H1 (cell line): ENCODE measurements around the gene CDK5R2. TPM values are rescaled to one million over a fixed set of nuclear protein-coding genes. Genes with fewer than 3 reads are reported as not detected.

Source experiments
- CTCF ChIA-PET: fragments of 300-600 bp; sonication (Branson Sonifier 250); formaldehyde crosslinking; loops from one replicate; lab custom pipeline; 2021; ENCODE audit not compliant: partially characterized antibody; lab: Charles Lee
- POLR2A ChIA-PET: fragments of 300-600 bp; sonication (Branson Sonifier 250); formaldehyde crosslinking; loops from one replicate; lab custom pipeline; 2021; ENCODE audit warnings: inconsistent platforms; ENCODE audit not compliant: partially characterized antibody; lab: Charles Lee
- DNase-seq, 2 experiments: peaks; one replicate each; pipeline versions ENCODE4 v3.0.0 to v3.0.0-alpha.2; 2010 to 2022; ENCODE audit warnings: low spot score in 2 of 2, low read depth in 1 of 2, mixed read lengths in 1 of 2
- FAIRE-seq: peaks from 2 replicates; lab custom pipeline; 2011; peaks lifted over from hg19 to GRCh38; lab: Jason Lieb, UNC
- H2AFZ ChIP-seq: 2 replicates; pipeline ENCODE4 v1.8.1; 2012; ENCODE audit warnings: low read length, inconsistent platforms
- H2AK5ac ChIP-seq: 2 replicates; pipeline ENCODE4 v1.6.1; 2013; ENCODE audit warnings: low read depth, low read length
- H2BK120ac ChIP-seq: replicated peaks from 2 replicates; pipeline ENCODE3; 2013; ENCODE audit warnings: low read depth, low read length, inconsistent platforms
- H2BK12ac ChIP-seq: 2 replicates; pipeline ENCODE4 v1.6.1; 2013; ENCODE audit warnings: low read depth, low read length
- H2BK15ac ChIP-seq: 2 replicates; pipeline ENCODE4 v1.6.1; 2013; ENCODE audit warnings: low read length
- H2BK20ac ChIP-seq: 2 replicates; pipeline ENCODE4 v1.6.1; 2013; ENCODE audit warnings: low read length
- H2BK5ac ChIP-seq: 2 replicates; pipeline ENCODE4 v1.6.1; 2013; ENCODE audit warnings: low read depth, low read length
- H3K14ac ChIP-seq: 2 replicates; pipeline ENCODE4 v1.6.1; 2013; ENCODE audit warnings: inconsistent platforms; ENCODE audit not compliant: insufficient read length
- H3K18ac ChIP-seq: 2 replicates; pipeline ENCODE4 v1.6.1; 2013; ENCODE audit warnings: low read length; ENCODE audit errors: extremely low read depth
- H3K23ac ChIP-seq: 2 replicates; pipeline ENCODE4 v1.6.1; 2013; ENCODE audit warnings: inconsistent platforms; ENCODE audit not compliant: insufficient read length
- H3K23me2 ChIP-seq: 2 replicates; pipeline ENCODE4 v1.6.1; 2013; ENCODE audit warnings: low read depth, low read length
- H3K27ac ChIP-seq: 2 replicates; pipeline ENCODE4 v1.6.1; 2011; ENCODE audit warnings: low read depth, low read length, inconsistent platforms
- H3K27me3 ChIP-seq, 4 experiments: replicated peaks in 1 of 4; 1 replicate in 1 of 4; 2 replicates in 3 of 4; pipeline versions ENCODE4 v1.6.1 to v1.8.1; 2011 to 2013; ENCODE audit warnings: low read length in 3 of 4, mild to moderate bottlenecking in 3 of 4, inconsistent platforms in 2 of 4, mixed read lengths in 2 of 4, moderate library complexity in 1 of 4; ENCODE audit not compliant: control insufficient read depth in 3 of 4, insufficient read depth in 3 of 4; ENCODE audit errors: extremely low read depth in 1 of 4
- H3K36me3 ChIP-seq, 4 experiments: 2 replicates each; pipeline versions ENCODE4 v1.6.1 to v1.8.1; 2011 to 2013; ENCODE audit warnings: mild to moderate bottlenecking in 4 of 4, low read length in 3 of 4, moderate library complexity in 2 of 4, control low read depth in 1 of 4, inconsistent platforms in 1 of 4; ENCODE audit not compliant: insufficient read depth in 4 of 4, control insufficient read depth in 2 of 4
- H3K4ac ChIP-seq: replicated peaks from 2 replicates; pipeline ENCODE3; 2013; ENCODE audit warnings: low read length, low read depth, mixed read lengths, inconsistent platforms; ENCODE audit not compliant: insufficient read length
- H3K4me1 ChIP-seq, 4 experiments: replicated peaks in 1 of 4; 1 replicate in 1 of 4; 2 replicates in 3 of 4; pipeline versions ENCODE4 v1.6.1 to v1.8.1; 2011 to 2013; ENCODE audit warnings: low read length in 3 of 4, inconsistent platforms in 2 of 4, mixed read lengths in 1 of 4; ENCODE audit not compliant: insufficient read depth in 4 of 4, control insufficient read depth in 3 of 4
- H3K4me2 ChIP-seq, 2 experiments: 2 replicates each; pipeline versions ENCODE4 v1.6.1 to v1.8.1; 2011 to 2013; ENCODE audit warnings: low read depth in 2 of 2, low read length in 2 of 2, control low read depth in 1 of 2, inconsistent platforms in 1 of 2, mild to moderate bottlenecking in 1 of 2; ENCODE audit not compliant: insufficient read depth in 1 of 2
- H3K4me3 ChIP-seq, 4 experiments: fragments of 200-600, 300-600 bp in 1 of 4; sonication (generic), shearing (Covaris generic), sonication (Bioruptor Twin) in 1 of 4; 2 replicates each; pipeline versions ENCODE4 v1.5.1 to v1.8.1; 2011 to 2016; ENCODE audit warnings: low read length in 4 of 4, low read depth in 3 of 4, control low read depth in 2 of 4, inconsistent platforms in 2 of 4, mild to moderate bottlenecking in 2 of 4, mixed read lengths in 1 of 4, moderate library complexity in 1 of 4; ENCODE audit not compliant: insufficient read depth in 2 of 4; ENCODE audit errors: extremely low read depth in 1 of 4
- H3K56ac ChIP-seq: replicated peaks from 2 replicates; pipeline ENCODE3; 2013; ENCODE audit warnings: low read depth, mild to moderate bottlenecking, mixed read lengths, low read length, inconsistent platforms; ENCODE audit not compliant: insufficient read length
- H3K79me1 ChIP-seq: 2 replicates; pipeline ENCODE4 v1.6.1; 2013; ENCODE audit warnings: low read depth, low read length, control low read depth
- H3K79me2 ChIP-seq, 2 experiments: 2 replicates each; pipeline versions ENCODE4 v1.6.1 to v1.8.1; 2012 to 2013; ENCODE audit warnings: low read length in 2 of 2, mild to moderate bottlenecking in 2 of 2, inconsistent platforms in 1 of 2; ENCODE audit not compliant: insufficient read depth in 2 of 2, control insufficient read depth in 1 of 2
- H3K9ac ChIP-seq, 4 experiments: replicated peaks in 1 of 4; 1 replicate in 1 of 4; 2 replicates in 3 of 4; pipeline versions ENCODE4 v1.6.1 to v1.8.1; 2011 to 2013; ENCODE audit warnings: low read depth in 3 of 4, low read length in 3 of 4, control low read depth in 2 of 4, mild to moderate bottlenecking in 2 of 4, moderate library complexity in 2 of 4, inconsistent platforms in 1 of 4; ENCODE audit errors: extremely low read depth in 1 of 4
- H3K9me3 ChIP-seq, 2 experiments: 2 replicates each; pipeline versions ENCODE4 v1.6.1 to v1.8.1; 2012 to 2013; ENCODE audit warnings: mild to moderate bottlenecking in 2 of 2, moderate library complexity in 2 of 2, control low read depth in 1 of 2, inconsistent platforms in 1 of 2, low read depth in 1 of 2, low read length in 1 of 2, mixed read lengths in 1 of 2; ENCODE audit not compliant: insufficient read depth in 2 of 2
- H4K20me1 ChIP-seq, 2 experiments: replicated peaks in 1 of 2; 2 replicates each; pipeline versions ENCODE3 to v1.8.1; 2011 to 2013; ENCODE audit warnings: inconsistent platforms in 2 of 2, low read length in 2 of 2, mild to moderate bottlenecking in 1 of 2; ENCODE audit not compliant: insufficient read depth in 2 of 2, control insufficient read depth in 1 of 2
- H4K5ac ChIP-seq: 2 replicates; pipeline ENCODE4 v1.6.1; 2013; ENCODE audit warnings: low read length, low read depth, mixed read lengths, inconsistent platforms; ENCODE audit not compliant: insufficient read length
- H4K8ac ChIP-seq: 2 replicates; pipeline ENCODE4 v1.8.0; 2013; ENCODE audit warnings: mild to moderate bottlenecking, moderate library complexity, low read length, inconsistent platforms; ENCODE audit not compliant: insufficient read depth; ENCODE audit errors: extremely low read depth
- H4K91ac ChIP-seq: replicated peaks from 2 replicates; pipeline ENCODE3; 2013; ENCODE audit warnings: low read length, mixed read lengths, inconsistent platforms; ENCODE audit not compliant: insufficient read length
- EP300 ChIP-seq, 2 experiments: IDR thresholded peaks; 1 replicate in 1 of 2; 2 replicates in 1 of 2; pipeline ENCODE4 v1.6.1; 2011 to 2012; ENCODE audit warnings: low read depth in 2 of 2, low read length in 2 of 2, mild to moderate bottlenecking in 2 of 2, borderline replicate concordance in 1 of 2, inconsistent platforms in 1 of 2, moderate library complexity in 1 of 2
- GABPA ChIP-seq: IDR thresholded peaks from 2 replicates; pipeline ENCODE4 v1.6.1; 2011; ENCODE audit warnings: mild to moderate bottlenecking, low read length, moderate library complexity, borderline replicate concordance; ENCODE audit not compliant: insufficient read depth
- GTF2F1 ChIP-seq: IDR thresholded peaks from 2 replicates; pipeline ENCODE4 v1.6.1; 2012; ENCODE audit warnings: low read depth, low read length, improper control_type of control experiment, borderline replicate concordance
- HDAC2 ChIP-seq, 2 experiments: fragments of 300-600 bp in 1 of 2; sonication (generic) in 1 of 2; IDR thresholded peaks; 2 replicates each; pipeline ENCODE4 v1.6.1; 2011 to 2012; ENCODE audit warnings: low read depth in 2 of 2, low read length in 2 of 2, mild to moderate bottlenecking in 2 of 2, moderate library complexity in 2 of 2, borderline replicate concordance in 1 of 2, inconsistent platforms in 1 of 2
- POLR2A ChIP-seq, 2 experiments: IDR thresholded peaks; 1 replicate in 1 of 2; 2 replicates in 1 of 2; pipeline ENCODE4 v1.6.1; 2011; ENCODE audit warnings: low read depth in 2 of 2, low read length in 2 of 2, mild to moderate bottlenecking in 2 of 2; ENCODE audit errors: control extremely low read depth in 1 of 2
- SIX5 ChIP-seq: IDR thresholded peaks from 2 replicates; pipeline ENCODE4 v1.6.1; 2011; ENCODE audit warnings: mild to moderate bottlenecking, low read depth, low read length
- SRF ChIP-seq: IDR thresholded peaks from 2 replicates; pipeline ENCODE4 v1.6.1; 2011; ENCODE audit warnings: mild to moderate bottlenecking, low read depth, low read length, moderate library complexity
- whole genome bisulfite sequencing, 2 experiments: shearing (Covaris generic) in 1 of 2; methylation state at CpG; one replicate each; pipeline versions ENCODE4 v1.1.6 to v1.1.7; 2013 to 2015; ENCODE audit warnings: low lambda C conversion rate in 2 of 2, mixed read lengths in 2 of 2, inconsistent platforms in 1 of 2, low coverage in 1 of 2, missing lambda C conversion rate in 1 of 2; ENCODE audit not compliant: insufficient replicate concordance in 2 of 2, insufficient coverage in 1 of 2, insufficient read length in 1 of 2; ENCODE audit errors: extremely low coverage in 1 of 2, missing lambda C conversion rate in 1 of 2; 5-methylcytosine and 5-hydroxymethylcytosine counted together
- polyA plus RNA-seq, 7 experiments: library from polyadenylated mRNA; depleted of rRNA in 3 of 7; stranded (reverse) in 5 of 7; unstranded in 2 of 7; fragments of >200 nt in 5 of 7; fragments of 200-250 nt in 2 of 7; gene quantifications; 1 replicate in 5 of 7; 2 replicates in 1 of 7; 4 replicates in 1 of 7; pipeline versions ENCODE4 v1.2.1 to v1.2.3, GENCODE V29; 2011 to 2013; ENCODE audit warnings: missing spikeins in 2 of 7, mixed read lengths in 2 of 7
- total RNA-seq: library from RNA; stranded (reverse); fragmentation: NEBNext Ultra II Directional; extraction: Animal tissue kit (Norgen Biotek cat#: 25700); gene quantifications from 2 replicates; pipeline ENCODE4 v1.2.1, GENCODE V29; 2021
- TF ChIP-seq, protein P1 (sequence below): IDR thresholded peaks from 2 replicates; pipeline ENCODE4 v1.6.1; 2012; ENCODE audit warnings: low read length, inconsistent platforms

CDK5R2 gene
- total and polyA plus RNA-seq, 2 of the 8 experiments (the other 6 are each of a cell fraction or from before 2014, with no cell fraction given): 0.14 TPM; not detected in 1

DNA sequence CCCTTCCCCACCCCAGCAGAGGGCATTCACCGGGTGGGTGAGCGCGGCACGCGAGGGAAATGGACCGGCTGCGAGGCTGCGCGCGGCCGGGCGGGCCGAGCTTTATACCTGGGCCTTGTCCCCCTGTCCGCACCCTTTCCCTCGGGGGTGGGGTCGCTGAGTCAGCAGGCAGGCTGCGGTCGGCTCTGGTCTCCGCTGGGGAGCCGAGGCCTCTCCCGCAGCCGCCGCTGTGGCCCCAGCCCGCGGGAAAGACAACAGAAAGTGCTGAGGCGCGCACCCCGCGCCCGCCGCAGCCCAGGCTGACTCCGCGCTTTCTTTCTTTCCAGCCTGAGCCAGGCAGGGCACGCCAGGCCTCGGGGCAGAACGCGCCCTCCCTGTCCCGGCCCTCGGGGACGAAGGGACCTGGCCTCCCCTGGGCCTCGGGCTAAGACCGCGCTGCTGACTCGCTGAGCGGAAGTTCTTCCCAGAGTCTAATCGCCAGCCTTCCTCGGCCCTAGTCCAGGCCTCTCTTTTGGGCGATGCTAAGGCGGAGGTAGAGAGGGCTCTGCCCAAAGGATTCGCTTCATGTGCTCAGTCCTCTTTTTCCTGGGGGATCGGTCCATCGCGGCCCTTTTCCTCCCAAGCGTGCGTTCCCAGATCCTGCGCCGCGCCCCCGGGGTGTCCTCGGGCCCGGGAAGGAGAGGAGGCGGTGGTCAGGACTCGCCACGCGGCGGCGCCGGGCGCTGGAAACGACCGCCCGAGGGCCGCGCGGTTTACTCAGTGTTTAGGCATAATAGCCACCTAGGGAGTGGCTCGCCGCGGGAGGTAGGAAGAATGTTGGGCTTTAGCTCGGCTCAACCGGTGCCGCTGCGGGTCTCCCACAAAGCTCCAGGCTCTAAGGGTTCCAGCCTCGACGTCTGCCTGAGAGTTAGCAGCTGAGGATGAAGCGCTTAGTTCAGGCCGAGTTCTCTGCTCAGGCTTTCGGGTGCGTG is 34.2 kb downstream of the CDK5R2 start, which contains the start of gene CRYBA2:
Gene CRYBA2 (minus strand): TSS at position 78 of the 971 bp plus-strand sequence. CDS start 246 bp downstream, outside the sequence.
- POLR2A ChIA-PET: interaction anchor here (1.3 to 1.9 kb wide), 4 partner anchors 9 to 113 kb away, joined by 3 to 7 read pairs (median 4); partner anchors contain the start of gene WNT10A
- H2AFZ ChIP-seq: no peak within 1 kb of the TSS
- H4K5ac ChIP-seq: no peak within 1 kb of the TSS
- H2BK5ac ChIP-seq: no peak within 1 kb of the TSS
- no peaks in the 10 kb centered on the region for H3K79me1 ChIP-seq
- peaks cover 0 to 6% (median 0%) of the 10 kb centered on the region in 4 experiments; a peak in 1 of 8 replicates for H3K36me3 ChIP-seq
- no peak within 1 kb of the TSS for H3K4ac ChIP-seq
- no peaks in the 10 kb centered on the region for H3K79me2 ChIP-seq
- H3K4me2 ChIP-seq: peak within 1 kb of the TSS; percentile 59 to 64
- H3K4me1 ChIP-seq: peaks cover 0 to 23% (median 8%) of the 10 kb centered on the region in 4 experiments; a peak in 6 of 7 replicates
- H3K9ac ChIP-seq: no peak within 1 kb of the TSS
- H2AK5ac ChIP-seq: no peak within 1 kb of the TSS
- H3K4me3 ChIP-seq: peak within 1 kb of the TSS in 3 of 4 experiments; percentile 8 to 42 (median 26); a peak in 5 of 8 replicates
- no peak within 1 kb of the TSS for H4K91ac ChIP-seq
- H3K23me2 ChIP-seq: peaks cover 2% of the 10 kb centered on the region; the same call in 1 of the 2 replicates
- peaks cover 98 to 100% (median 100%) of the 10 kb centered on the region in 4 experiments for H3K27me3 ChIP-seq
- H3K9me3 ChIP-seq: no peaks in the 10 kb centered on the region
- no peak within 1 kb of the TSS for H2BK120ac ChIP-seq
- H3K18ac ChIP-seq: peak within 1 kb of the TSS; percentile 87
- FAIRE-seq (no peak), DNase-seq (peak in 1 of 2 experiments; percentile 64)
- no peak within 1 kb of the TSS for H3K23ac ChIP-seq
- no peak within 1 kb of the TSS for H3K14ac ChIP-seq
- H3K56ac ChIP-seq: no peak within 1 kb of the TSS
- H4K20me1 ChIP-seq: peaks cover 32 to 37% of the 10 kb centered on the region in 2 experiments
- no peak within 1 kb of the TSS for H3K27ac ChIP-seq
- peak within 1 kb of the TSS; percentile 61; the same call in 1 of the 2 replicates for H2BK15ac ChIP-seq
- peak within 1 kb of the TSS; percentile 90; the same call in 1 of the 2 replicates for H2BK12ac ChIP-seq
- CTCF ChIA-PET: interaction anchor here (0.9 to 19.5 kb wide), 21 partner anchors 13 to 136 kb away, joined by 3 to 284 read pairs (median 4); partner anchors contain the start of genes FEV and WNT6
- WGBS, 2 experiments: 5% methylated on average over 71 of the region's 88 CpGs; no CpG with 5 or more reads in 1 of the 2 experiments
- no peak within 1 kb of the TSS for H2BK20ac ChIP-seq
- peak within 1 kb of the TSS; percentile 83 for H4K8ac ChIP-seq
- TF ChIP-seq SIX5 (no peak), POLR2A (IDR thresholded peaks at IDR 0.05; ENCODE audit: control extremely low read depth in 1 of 2, low read depth in 2 of 2, low read length in 2 of 2) (no peak), HDAC2 (IDR thresholded peaks at IDR 0.05; ENCODE audit: borderline replicate concordance in 1 of 2, low read depth in 2 of 2, low read length in 2 of 2) (peak in 1 of 2 experiments; percentile 38; a peak in 1 of 4 replicates), EP300 (IDR thresholded peaks at IDR 0.05; ENCODE audit: borderline replicate concordance in 1 of 2, low read depth in 2 of 2, low read length in 2 of 2) (no peak), SRF (no peak), GTF2F1 (no peak), GABPA (no peak)
- TF ChIP-seq, protein P1, sequence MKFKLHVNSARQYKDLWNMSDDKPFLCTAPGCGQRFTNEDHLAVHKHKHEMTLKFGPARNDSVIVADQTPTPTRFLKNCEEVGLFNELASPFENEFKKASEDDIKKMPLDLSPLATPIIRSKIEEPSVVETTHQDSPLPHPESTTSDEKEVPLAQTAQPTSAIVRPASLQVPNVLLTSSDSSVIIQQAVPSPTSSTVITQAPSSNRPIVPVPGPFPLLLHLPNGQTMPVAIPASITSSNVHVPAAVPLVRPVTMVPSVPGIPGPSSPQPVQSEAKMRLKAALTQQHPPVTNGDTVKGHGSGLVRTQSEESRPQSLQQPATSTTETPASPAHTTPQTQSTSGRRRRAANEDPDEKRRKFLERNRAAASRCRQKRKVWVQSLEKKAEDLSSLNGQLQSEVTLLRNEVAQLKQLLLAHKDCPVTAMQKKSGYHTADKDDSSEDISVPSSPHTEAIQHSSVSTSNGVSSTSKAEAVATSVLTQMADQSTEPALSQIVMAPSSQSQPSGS: no peak
